ENCODE data around the gene PNMA6E.
"Not testable (repeated sequence)": the region's sequence is repeated elsewhere in the genome, so short reads cannot be mapped to it uniquely, and the experiment has no call there.

Gene PNMA6E

GRCh38 chrX:153406903-153407302 lies 5.8 kb upstream of the PNMA6E start:
- Mint-ChIP-seq H3K36me3 (ENCODE audit: low read depth) (no peaks in the 10 kb centered on the region), H3K27me3 (ENCODE audit: low read depth) (peaks cover 11% of the 10 kb centered on the region), H3K27ac (no peak overlapping the region), H3K4me3 (no peak overlapping the region), H3K9me3 (no peaks in the 10 kb centered on the region), H3K4me1 (ENCODE audit: low read depth) (peaks cover under 1% of the 10 kb centered on the region)

DNA sequence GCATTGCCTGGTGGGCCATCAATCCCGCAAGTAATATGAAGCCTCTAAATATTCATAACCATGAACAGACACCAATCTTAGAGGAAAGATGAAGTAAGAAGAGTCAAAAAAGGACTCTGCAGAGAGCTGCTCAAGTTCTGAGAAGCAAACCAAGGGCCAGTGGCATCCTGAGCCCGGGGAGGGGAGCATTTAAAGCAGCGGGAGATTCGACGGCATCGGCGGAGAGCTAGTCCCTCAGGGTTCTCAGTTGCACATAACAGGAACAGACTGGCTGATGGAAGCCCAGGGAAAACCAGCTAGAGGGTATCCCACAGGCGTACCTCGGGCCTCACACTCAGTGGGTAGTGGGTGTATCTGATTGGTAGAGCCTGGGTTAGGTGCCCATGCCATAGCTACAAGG lies 4.9 kb upstream of the PNMA6E start:
- Mint-ChIP-seq H3K4me3 (no peak overlapping the region), H3K9me3 (no peaks in the 10 kb centered on the region), H3K27me3 (ENCODE audit: low read depth) (peaks cover 11% of the 10 kb centered on the region), H3K4me1 (ENCODE audit: low read depth) (no peaks in the 10 kb centered on the region), H3K36me3 (ENCODE audit: low read depth) (no peaks in the 10 kb centered on the region), H3K27ac (no peak overlapping the region)

GRCh38 chrX:153405426-153405825 lies 4.3 kb upstream of the PNMA6E start:
- Mint-ChIP-seq H3K27me3 (ENCODE audit: low read depth) (peaks cover 11% of the 10 kb centered on the region), H3K9me3 (no peaks in the 10 kb centered on the region), H3K4me1 (ENCODE audit: low read depth) (no peaks in the 10 kb centered on the region), H3K36me3 (ENCODE audit: low read depth) (no peaks in the 10 kb centered on the region), H3K27ac (no peak overlapping the region), H3K4me3 (no peak overlapping the region)

DNA sequence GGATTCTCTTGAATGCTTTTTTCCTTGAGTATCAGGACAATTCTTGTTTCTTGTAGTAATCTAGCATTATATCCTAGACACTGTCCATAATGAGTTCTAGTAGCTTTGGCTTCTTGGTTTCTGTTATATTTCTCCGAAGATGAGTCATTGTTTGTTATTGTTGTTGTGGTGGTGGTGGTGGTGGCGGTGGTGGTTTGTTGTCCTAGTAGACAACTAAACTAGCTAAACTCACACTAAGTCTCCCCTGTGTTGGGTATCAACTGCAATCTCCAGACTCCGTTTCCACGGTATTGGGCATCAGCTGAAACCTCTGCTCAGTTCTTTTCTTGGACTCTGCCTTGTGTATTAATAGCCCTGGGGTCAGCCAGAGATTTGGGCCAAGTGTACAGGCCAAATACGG lies 3.2 kb upstream of the PNMA6E start:
- H3K9me3 Mint-ChIP-seq; H3K4me1 Mint-ChIP-seq (ENCODE audit: low read depth); H3K27ac Mint-ChIP-seq; H3K4me3 Mint-ChIP-seq; H3K36me3 Mint-ChIP-seq (ENCODE audit: low read depth): not testable (repeated sequence)
- peaks cover 11% of the 10 kb centered on the region for H3K27me3 Mint-ChIP-seq (ENCODE audit: low read depth)

- Mint-ChIP-seq H3K9me3 (no peaks in the 10 kb centered on the region), H3K4me3 (no peak overlapping the region), H3K36me3 (ENCODE audit: low read depth) (no peaks in the 10 kb centered on the region), H3K27me3 (ENCODE audit: low read depth) (peaks cover 11% of the 10 kb centered on the region), H3K27ac (no peak overlapping the region), H3K4me1 (ENCODE audit: low read depth) (peaks cover under 1% of the 10 kb centered on the region)
These were observed 711 bp downstream of the PNMA6E start for GRCh38 chrX:153400146-153401132.

- H3K9me3 Mint-ChIP-seq, result no peaks in the 10 kb centered on the region
- no peaks in the 10 kb centered on the region for H3K36me3 Mint-ChIP-seq (ENCODE audit: low read depth)
- H3K4me1 Mint-ChIP-seq (ENCODE audit: low read depth), result peaks cover 13% of the 10 kb centered on the region
- peaks cover 6% of the 10 kb centered on the region for H3K27me3 Mint-ChIP-seq (ENCODE audit: low read depth)
- no peak overlapping the region for H3K4me3 Mint-ChIP-seq
- H3K27ac Mint-ChIP-seq, result no peak overlapping the region
These were observed 2.7 kb downstream of the PNMA6E start for GRCh38 chrX:153398275-153398960.

GRCh38 chrX:153397256-153397960 lies 3.7 kb downstream of the PNMA6E start:
- no peak overlapping the region for H3K4me3 Mint-ChIP-seq
- no peak overlapping the region for H3K27ac Mint-ChIP-seq
- H3K27me3 Mint-ChIP-seq (ENCODE audit: low read depth), result no peaks in the 10 kb centered on the region
- no peaks in the 10 kb centered on the region for H3K9me3 Mint-ChIP-seq
- no peaks in the 10 kb centered on the region for H3K36me3 Mint-ChIP-seq (ENCODE audit: low read depth)
- H3K4me1 Mint-ChIP-seq (ENCODE audit: low read depth), result peaks cover 13% of the 10 kb centered on the region

GRCh38 chrX:153396320-153397195 lies 4.6 kb downstream of the PNMA6E start:
- Mint-ChIP-seq H3K27me3 (ENCODE audit: low read depth) (no peaks in the 10 kb centered on the region), H3K27ac (no peak overlapping the region), H3K4me3 (no peak overlapping the region), H3K9me3 (no peaks in the 10 kb centered on the region), H3K4me1 (ENCODE audit: low read depth) (peaks cover 13% of the 10 kb centered on the region), H3K36me3 (ENCODE audit: low read depth) (no peaks in the 10 kb centered on the region)

- Mint-ChIP-seq H3K4me3 (no peak overlapping the region), H3K27ac (peak overlapping the region; percentile 26), H3K27me3 (ENCODE audit: low read depth) (no peaks in the 10 kb centered on the region)
These were observed 5.4 kb downstream of the PNMA6E start for GRCh38 chrX:153395613-153396319.

DNA sequence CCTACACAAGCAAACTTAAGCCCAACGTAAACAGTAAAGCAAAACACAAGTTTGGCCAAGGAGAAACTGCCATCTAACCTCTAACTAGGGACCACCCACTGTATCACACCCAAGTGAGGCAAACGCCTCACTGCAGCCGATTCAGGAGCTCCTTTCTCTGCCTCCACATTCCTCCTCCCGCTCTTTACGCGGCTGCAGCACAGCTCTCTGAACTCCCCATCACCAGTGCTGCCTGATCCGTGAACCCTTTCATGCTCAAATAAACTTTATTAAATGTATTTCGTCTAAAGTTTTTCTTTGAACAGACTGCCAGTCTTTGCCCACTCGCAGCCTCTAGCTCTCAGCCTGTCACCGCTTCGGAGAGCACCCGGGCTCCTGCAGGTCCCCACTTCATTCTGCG lies 6.5 kb downstream of the PNMA6E start:
- Mint-ChIP-seq H3K27ac (no peak overlapping the region), H3K4me1 (ENCODE audit: low read depth) (peaks cover 13% of the 10 kb centered on the region), H3K27me3 (ENCODE audit: low read depth) (no peaks in the 10 kb centered on the region), H3K9me3 (no peaks in the 10 kb centered on the region), H3K36me3 (ENCODE audit: low read depth) (no peaks in the 10 kb centered on the region), H3K4me3 (no peak overlapping the region)

More at GRCh38 chrX:153395613-153396319, 5.4 kb downstream of the PNMA6E start:
- Mint-ChIP-seq H3K4me1 (ENCODE audit: low read depth) (peaks cover 13% of the 10 kb centered on the region), H3K9me3 (no peaks in the 10 kb centered on the region), H3K36me3 (ENCODE audit: low read depth) (no peaks in the 10 kb centered on the region)

GRCh38 chrX:153392642-153393321 lies 8.4 kb downstream of the PNMA6E start:
- Mint-ChIP-seq H3K9me3 (no peaks in the 10 kb centered on the region), H3K4me3 (no peak overlapping the region), H3K4me1 (ENCODE audit: low read depth) (peaks cover 13% of the 10 kb centered on the region), H3K27me3 (ENCODE audit: low read depth) (no peaks in the 10 kb centered on the region), H3K36me3 (ENCODE audit: low read depth) (no peaks in the 10 kb centered on the region), H3K27ac (no peak overlapping the region)

- not testable (repeated sequence) for H3K9me3 Mint-ChIP-seq, H3K4me3 Mint-ChIP-seq, H3K27ac Mint-ChIP-seq
These were observed 11.7 kb downstream of the PNMA6E start for GRCh38 chrX:153389460-153389768.

More at GRCh38 chrX:153389460-153389768, 11.7 kb downstream of the PNMA6E start:
- H3K36me3 Mint-ChIP-seq (ENCODE audit: low read depth); H3K27me3 Mint-ChIP-seq (ENCODE audit: low read depth); H3K4me1 Mint-ChIP-seq (ENCODE audit: low read depth): not testable (repeated sequence)
